ENCODE data around the gene PAPSS1. TPM values are rescaled to one million over a fixed set of nuclear protein-coding genes. Genes with fewer than 3 reads are reported as not detected.

The PAPSS1 gene
- polyA plus RNA-seq, 1 of the 3 experiments (the other 2 are of a cell fraction): 70.1 TPM

DNA sequence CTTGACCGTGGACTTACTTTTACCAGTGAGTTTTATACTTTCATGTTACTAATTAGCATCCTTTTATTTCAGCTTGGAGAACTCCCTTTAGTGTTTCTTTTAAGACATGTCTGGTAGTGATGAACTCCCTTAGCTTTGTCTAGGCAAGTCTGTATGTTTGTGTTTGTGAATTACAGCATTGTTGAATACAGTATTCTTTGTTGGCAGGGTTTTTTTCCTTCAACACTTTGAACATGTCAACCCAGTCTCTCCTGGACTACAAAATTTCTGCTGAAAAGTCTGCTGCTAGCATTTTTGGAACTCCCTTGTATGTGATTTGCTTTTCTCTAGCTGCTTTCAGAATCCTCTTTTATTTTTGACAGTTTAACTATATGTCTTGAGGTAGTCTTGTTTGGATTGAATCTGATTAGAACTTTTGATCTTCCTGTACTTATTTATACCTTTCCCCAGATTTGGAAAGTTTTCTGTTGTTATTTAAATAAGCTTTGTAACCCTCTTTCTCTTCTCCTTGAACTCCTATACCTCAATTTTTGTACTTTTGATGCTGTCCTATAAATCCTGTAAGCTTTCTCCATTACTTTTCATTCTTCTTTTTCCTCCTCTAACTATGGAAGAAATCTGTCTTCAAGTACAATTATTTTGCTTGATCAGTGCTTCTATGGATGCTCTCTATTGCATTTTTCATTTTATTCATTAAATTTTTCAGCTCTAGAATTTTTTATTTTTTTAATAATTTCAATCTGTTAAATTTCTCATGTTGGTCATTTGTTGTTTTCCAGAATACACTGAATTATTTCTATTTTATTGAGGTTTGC, 14.1 kb downstream of the PAPSS1 start:
- no peak for TF ChIP-seq USF1 (IDR thresholded peaks at IDR 0.05; ENCODE audit: borderline replicate concordance, low read depth)
- TF ChIP-seq MEF2A (IDR thresholded peaks at IDR 0.05; ENCODE audit: borderline replicate concordance, low read depth): no peak
- TF ChIP-seq, protein P1, sequence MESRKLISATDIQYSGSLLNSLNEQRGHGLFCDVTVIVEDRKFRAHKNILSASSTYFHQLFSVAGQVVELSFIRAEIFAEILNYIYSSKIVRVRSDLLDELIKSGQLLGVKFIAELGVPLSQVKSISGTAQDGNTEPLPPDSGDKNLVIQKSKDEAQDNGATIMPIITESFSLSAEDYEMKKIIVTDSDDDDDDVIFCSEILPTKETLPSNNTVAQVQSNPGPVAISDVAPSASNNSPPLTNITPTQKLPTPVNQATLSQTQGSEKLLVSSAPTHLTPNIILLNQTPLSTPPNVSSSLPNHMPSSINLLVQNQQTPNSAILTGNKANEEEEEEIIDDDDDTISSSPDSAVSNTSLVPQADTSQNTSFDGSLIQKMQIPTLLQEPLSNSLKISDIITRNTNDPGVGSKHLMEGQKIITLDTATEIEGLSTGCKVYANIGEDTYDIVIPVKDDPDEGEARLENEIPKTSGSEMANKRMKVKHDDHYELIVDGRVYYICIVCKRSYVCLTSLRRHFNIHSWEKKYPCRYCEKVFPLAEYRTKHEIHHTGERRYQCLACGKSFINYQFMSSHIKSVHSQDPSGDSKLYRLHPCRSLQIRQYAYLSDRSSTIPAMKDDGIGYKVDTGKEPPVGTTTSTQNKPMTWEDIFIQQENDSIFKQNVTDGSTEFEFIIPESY (IDR thresholded peaks at IDR 0.05; ENCODE audit: borderline replicate concordance, low read depth): no peak
- Histone ChIP-seq H3K4me3 (ENCODE audit: low read depth in 2 of 2, low read length in 1 of 2) (no peak overlapping the region), H3K36me3 (replicated peaks in 1 of 2; ENCODE audit: control insufficient read depth in 1 of 2, insufficient read depth in 2 of 2, low read length in 1 of 2) (peaks cover 3 to 10% of the 10 kb centered on the region in 2 experiments), H3K4me1 (ENCODE audit: control insufficient read depth in 1 of 2, insufficient read depth in 2 of 2, low read depth in 1 of 2, low read length in 1 of 2) (no peaks in the 10 kb centered on the region), H3F3A (replicated peaks; ENCODE audit: insufficient read depth) (peaks cover under 1% of the 10 kb centered on the region), H3K9me2 (no peaks in the 10 kb centered on the region), H3K4me2 (no peak overlapping the region), H3K9me3 (peaks cover 24% of the 10 kb centered on the region), H4K20me1 (ENCODE audit: insufficient read depth) (no peaks in the 10 kb centered on the region), H2AFZ (ENCODE audit: low read depth) (no peak overlapping the region), H3K79me2 (ENCODE audit: insufficient read depth) (peaks cover 87% of the 10 kb centered on the region), H3K27me3 (ENCODE audit: insufficient read depth) (no peaks in the 10 kb centered on the region), H3K27ac (ENCODE audit: low read depth in 2 of 2, low read length in 1 of 2) (no peak overlapping the region), H3K9ac (no peak overlapping the region)
- ChIA-PET CTCF (interaction anchor here (1.3 kb wide), 1 partner anchor 9 kb away, joined by 4 read pairs; no protein-coding TSS in a partner anchor), POLR2A (no interaction called here)
- 94% methylated on average over 1 of the region's 1 CpG for WGBS (ENCODE audit: low lambda C conversion rate)
- DNase-seq: no peak

DNA sequence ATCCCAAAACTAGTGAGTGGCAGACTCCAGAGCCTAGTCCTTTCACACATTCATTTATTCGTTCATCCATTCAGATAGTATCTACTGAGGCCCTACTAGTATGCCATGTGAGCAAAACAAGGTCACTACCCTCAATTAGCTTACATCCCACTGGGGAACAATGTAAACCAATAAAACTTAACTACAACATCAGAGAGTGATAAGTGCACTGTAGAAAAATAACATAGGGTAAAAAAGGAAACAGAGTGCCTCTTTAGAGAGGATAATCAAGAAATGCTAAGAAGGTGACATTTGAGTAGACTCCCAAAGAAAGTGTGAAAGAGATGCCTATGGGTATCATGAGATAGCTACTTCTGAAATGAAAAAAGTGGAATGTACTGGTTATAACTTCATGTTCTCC, 18.5 kb downstream of the PAPSS1 start:
- Histone ChIP-seq H3K36me3 (replicated peaks in 1 of 2; ENCODE audit: control insufficient read depth in 1 of 2, insufficient read depth in 2 of 2, low read length in 1 of 2) (peaks cover 28 to 29% of the 10 kb centered on the region in 2 experiments), H3K27ac (ENCODE audit: low read depth in 2 of 2, low read length in 1 of 2) (no peak overlapping the region), H2AFZ (ENCODE audit: low read depth) (no peak overlapping the region), H3K4me2 (no peak overlapping the region), H3K9me3 (peaks cover 22% of the 10 kb centered on the region), H3K9me2 (no peaks in the 10 kb centered on the region), H3K9ac (no peak overlapping the region), H3F3A (replicated peaks; ENCODE audit: insufficient read depth) (peaks cover 17% of the 10 kb centered on the region), H3K27me3 (ENCODE audit: insufficient read depth) (no peaks in the 10 kb centered on the region), H3K4me1 (ENCODE audit: control insufficient read depth in 1 of 2, insufficient read depth in 2 of 2, low read depth in 1 of 2, low read length in 1 of 2) (no peaks in the 10 kb centered on the region), H3K4me3 (ENCODE audit: low read depth in 2 of 2, low read length in 1 of 2) (no peak overlapping the region), H4K20me1 (ENCODE audit: insufficient read depth) (no peaks in the 10 kb centered on the region), H3K79me2 (ENCODE audit: insufficient read depth) (peaks cover 68% of the 10 kb centered on the region)
- ChIA-PET POLR2A (no interaction called here), CTCF (no interaction called here)
- no peak for TF ChIP-seq TEAD4 (IDR thresholded peaks at IDR 0.05; ENCODE audit: borderline replicate concordance, insufficient read depth)
- TF ChIP-seq USF2 (IDR thresholded peaks at IDR 0.05; ENCODE audit: borderline replicate concordance, low read depth, low read length): no peak
- TF ChIP-seq RCOR1 (IDR thresholded peaks at IDR 0.05; ENCODE audit: low read length): no peak
- no peak for TF ChIP-seq MEF2A (IDR thresholded peaks at IDR 0.05; ENCODE audit: borderline replicate concordance, low read depth)
- no peak for TF ChIP-seq POLR2AphosphoS5 (IDR thresholded peaks at IDR 0.05; ENCODE audit: low read depth, low read length)
- no peak for TF ChIP-seq RFX5 (IDR thresholded peaks at IDR 0.05; ENCODE audit: low read length)
- TF ChIP-seq ELF1 (IDR thresholded peaks at IDR 0.05): no peak
- TF ChIP-seq YY1 (IDR thresholded peaks at IDR 0.05; ENCODE audit: low read depth): no peak
- no peak for TF ChIP-seq GATA2 (CRISPR knock-in tag; IDR thresholded peaks at IDR 0.05)
- no peak for TF ChIP-seq REST (IDR thresholded peaks at IDR 0.05; ENCODE audit: low read depth, low read length)
- TF ChIP-seq TCF12 (IDR thresholded peaks at IDR 0.05): no peak
- no peak for TF ChIP-seq GABPA (IDR thresholded peaks at IDR 0.05; ENCODE audit: low read depth)
- no peak for DNase-seq
- 86% methylated on average over 1 of the region's 1 CpG for WGBS (ENCODE audit: low lambda C conversion rate)

All from SK-N-SH (cell line).